K562 (cell line): ENCODE data around the gene DCXR.

Experiments
- GTF2F1 ChIP-seq: IDR thresholded peaks from 2 replicates; pipeline ENCODE4 v1.6.1; 2011; ENCODE audit warnings: low read depth, low read length, improper control_type of control experiment
- MAFK ChIP-seq: IDR thresholded peaks from 2 replicates; pipeline ENCODE4 v1.6.1; 2011; ENCODE audit warnings: low read length, improper control_type of control experiment
- NR2C2 ChIP-seq, 2 experiments: fragments of 200-800 bp in 1 of 2; sonication (Bioruptor generic) in 1 of 2; sonication (generic) in 1 of 2; formaldehyde crosslinking in 1 of 2; IDR thresholded peaks; 2 replicates each; pipeline versions ENCODE4 v1.6.1 to v1.8.0; 2016 to 2022; ENCODE audit warnings: mild to moderate bottlenecking in 1 of 2, missing compliant biosample characterization in 1 of 2, missing genetic modification characterization in 1 of 2, missing genetic modification reagents in 1 of 2
- POLR2AphosphoS5 ChIP-seq: IDR thresholded peaks from 2 replicates; pipeline ENCODE4 v1.6.1; 2011; ENCODE audit warnings: mild to moderate bottlenecking, low read depth, low read length, moderate library complexity; ENCODE audit not compliant: control insufficient read depth, insufficient read depth
- ZNF282 ChIP-seq: sonication (generic); formaldehyde crosslinking; IDR thresholded peaks from 2 replicates; pipeline ENCODE4 v1.8.1; 2023; ENCODE audit warnings: missing genetic modification reagents
- TF ChIP-seq, protein P1 (sequence below): sonication (generic); formaldehyde crosslinking; IDR thresholded peaks from 2 replicates; pipeline ENCODE4 v1.8.1; 2022; ENCODE audit warnings: missing genetic modification reagents
- TF ChIP-seq, protein P2 (sequence below), 3 experiments: IDR thresholded peaks in 2 of 3; conservative IDR thresholded peaks in 1 of 3; 2 replicates each; pipeline ENCODE4 v1.5.1; 2011 to 2012; ENCODE audit warnings: low read length in 3 of 3, mild to moderate bottlenecking in 3 of 3, control low read depth in 2 of 3, improper control_type of control experiment in 1 of 3, inconsistent platforms in 1 of 3, low read depth in 1 of 3, mixed read lengths in 1 of 3, moderate library complexity in 1 of 3; ENCODE audit not compliant: insufficient read depth in 2 of 3
- TF ChIP-seq, protein P3 (sequence below), 2 experiments: fragments of 250-450 bp in 1 of 2; fragments of 450-650 bp in 1 of 2; sonication (Bioruptor Pico) in 1 of 2; IDR thresholded peaks; 2 replicates each; pipeline versions ENCODE4 v1.6.1 to v1.8.0; 2016 to 2021; ENCODE audit warnings: mild to moderate bottlenecking in 2 of 2, moderate library complexity in 2 of 2, missing compliant biosample characterization in 1 of 2, missing genetic modification characterization in 1 of 2

DNA sequence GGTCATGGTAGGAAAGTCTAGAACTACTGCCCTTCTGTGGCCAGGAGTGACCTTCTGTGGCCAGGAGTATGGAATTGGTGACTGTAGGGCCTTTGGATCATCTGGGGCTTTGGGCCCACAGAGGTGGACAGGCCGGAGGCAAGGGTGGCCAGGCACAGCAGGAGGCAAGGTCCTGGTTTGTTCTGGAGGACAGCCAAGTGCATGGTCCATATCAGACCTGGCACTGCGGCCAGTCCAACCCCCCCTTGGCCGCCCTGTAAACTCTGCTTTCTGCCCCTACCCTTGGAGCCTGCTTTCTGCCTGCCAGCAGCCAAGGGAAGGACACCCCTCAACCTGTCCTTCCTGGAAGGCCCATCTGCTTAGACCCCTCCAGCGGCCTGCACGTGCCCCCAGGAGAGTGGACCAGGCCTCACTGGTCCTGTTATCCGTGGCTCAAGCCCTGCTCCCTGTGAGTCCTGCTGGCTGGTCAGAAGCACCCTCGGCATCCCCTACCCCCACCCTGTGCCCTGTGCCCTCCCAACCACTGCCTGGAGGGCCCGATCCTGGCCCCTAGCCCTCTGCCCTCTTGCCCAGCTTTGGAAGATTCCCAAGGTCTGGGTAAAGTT lies 2.3 kb upstream of the DCXR start:
- TF ChIP-seq MAFK (no peak), GTF2F1 (no peak), ZNF282 (CRISPR knock-in tag) (no peak), NR2C2 (CRISPR knock-in tag; IDR thresholded peaks at IDR 0.05) (no peak), NR2C2 (tag; IDR thresholded peaks at IDR 0.05) (no peak), POLR2AphosphoS5 (no peak)
- TF ChIP-seq, protein P1, sequence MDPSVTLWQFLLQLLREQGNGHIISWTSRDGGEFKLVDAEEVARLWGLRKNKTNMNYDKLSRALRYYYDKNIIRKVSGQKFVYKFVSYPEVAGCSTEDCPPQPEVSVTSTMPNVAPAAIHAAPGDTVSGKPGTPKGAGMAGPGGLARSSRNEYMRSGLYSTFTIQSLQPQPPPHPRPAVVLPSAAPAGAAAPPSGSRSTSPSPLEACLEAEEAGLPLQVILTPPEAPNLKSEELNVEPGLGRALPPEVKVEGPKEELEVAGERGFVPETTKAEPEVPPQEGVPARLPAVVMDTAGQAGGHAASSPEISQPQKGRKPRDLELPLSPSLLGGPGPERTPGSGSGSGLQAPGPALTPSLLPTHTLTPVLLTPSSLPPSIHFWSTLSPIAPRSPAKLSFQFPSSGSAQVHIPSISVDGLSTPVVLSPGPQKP (CRISPR knock-in tag): no peak
- TF ChIP-seq, protein P2, sequence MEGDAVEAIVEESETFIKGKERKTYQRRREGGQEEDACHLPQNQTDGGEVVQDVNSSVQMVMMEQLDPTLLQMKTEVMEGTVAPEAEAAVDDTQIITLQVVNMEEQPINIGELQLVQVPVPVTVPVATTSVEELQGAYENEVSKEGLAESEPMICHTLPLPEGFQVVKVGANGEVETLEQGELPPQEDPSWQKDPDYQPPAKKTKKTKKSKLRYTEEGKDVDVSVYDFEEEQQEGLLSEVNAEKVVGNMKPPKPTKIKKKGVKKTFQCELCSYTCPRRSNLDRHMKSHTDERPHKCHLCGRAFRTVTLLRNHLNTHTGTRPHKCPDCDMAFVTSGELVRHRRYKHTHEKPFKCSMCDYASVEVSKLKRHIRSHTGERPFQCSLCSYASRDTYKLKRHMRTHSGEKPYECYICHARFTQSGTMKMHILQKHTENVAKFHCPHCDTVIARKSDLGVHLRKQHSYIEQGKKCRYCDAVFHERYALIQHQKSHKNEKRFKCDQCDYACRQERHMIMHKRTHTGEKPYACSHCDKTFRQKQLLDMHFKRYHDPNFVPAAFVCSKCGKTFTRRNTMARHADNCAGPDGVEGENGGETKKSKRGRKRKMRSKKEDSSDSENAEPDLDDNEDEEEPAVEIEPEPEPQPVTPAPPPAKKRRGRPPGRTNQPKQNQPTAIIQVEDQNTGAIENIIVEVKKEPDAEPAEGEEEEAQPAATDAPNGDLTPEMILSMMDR (IDR thresholded peaks at IDR 0.05 in 2 of 3, conservative IDR thresholded peaks at IDR 0.05 in 1 of 3; ENCODE audit: insufficient read depth in 2 of 3, low read depth in 1 of 3, low read length in 3 of 3): no peak
- TF ChIP-seq, protein P3, sequence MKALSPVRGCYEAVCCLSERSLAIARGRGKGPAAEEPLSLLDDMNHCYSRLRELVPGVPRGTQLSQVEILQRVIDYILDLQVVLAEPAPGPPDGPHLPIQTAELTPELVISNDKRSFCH (CRISPR knock-in tag; IDR thresholded peaks at IDR 0.05): no peak
- TF ChIP-seq, protein P3 (tag; IDR thresholded peaks at IDR 0.05): no peak
